HG03135 (cell line): ENCODE measurements around the gene B4GALT1.
A peak's percentile ranks its signal among the peaks of the same experiment; 100 is the strongest.

Experiments
- ATAC-seq: cut with Tn5 transposase; IDR thresholded peaks from one replicate; pipeline ENCODE4 v1.9.1; 2021; ENCODE audit warnings: mild to moderate bottlenecking, moderate library complexity; ENCODE audit not compliant: unreplicated experiment

The B4GALT1 gene

DNA sequence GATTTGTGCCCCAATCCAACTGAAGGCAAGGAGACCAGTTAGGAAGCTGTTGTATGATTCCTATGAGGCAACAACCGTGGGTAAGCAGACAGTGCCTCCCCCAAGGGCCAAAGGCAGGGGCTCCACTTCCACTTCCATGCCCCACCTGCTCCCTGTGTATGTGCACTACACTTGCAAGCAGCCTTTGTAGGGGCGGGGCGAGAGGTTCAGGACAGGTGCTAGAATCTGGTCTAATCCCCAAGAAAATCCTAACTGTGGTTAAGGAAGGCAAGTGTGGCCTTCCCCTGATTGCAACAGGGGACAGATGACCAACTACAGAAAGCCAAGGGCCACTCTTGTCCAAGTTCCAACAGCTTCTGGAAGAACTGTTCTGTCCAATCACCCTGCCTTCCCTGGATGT, 41.7 kb downstream of the B4GALT1 start:
- no peak for ATAC-seq

- peak; percentile 33 for ATAC-seq
These were observed 42.3 kb downstream of the B4GALT1 start for GRCh38 chr9:33124751-33125381.

DNA sequence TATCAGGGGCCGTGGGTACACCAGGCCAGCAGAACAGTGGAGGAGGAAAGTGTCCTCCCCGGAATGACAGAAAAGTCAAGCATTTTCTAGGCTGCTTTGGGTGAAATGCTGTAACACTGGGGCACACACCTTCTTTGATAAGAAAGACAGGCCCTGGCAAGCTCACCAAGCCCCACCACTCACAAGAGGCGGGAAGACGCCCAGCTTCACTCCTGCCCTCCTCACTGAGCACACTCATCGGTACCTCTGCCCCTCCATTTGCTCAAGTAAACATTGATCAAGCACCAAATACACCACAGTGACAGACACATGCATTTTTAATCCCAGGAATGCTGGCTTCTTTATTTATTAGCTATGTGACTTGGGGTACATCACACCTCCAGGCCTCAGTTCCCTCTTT, 43.1 kb downstream of the B4GALT1 start:
- no peak for ATAC-seq

DNA sequence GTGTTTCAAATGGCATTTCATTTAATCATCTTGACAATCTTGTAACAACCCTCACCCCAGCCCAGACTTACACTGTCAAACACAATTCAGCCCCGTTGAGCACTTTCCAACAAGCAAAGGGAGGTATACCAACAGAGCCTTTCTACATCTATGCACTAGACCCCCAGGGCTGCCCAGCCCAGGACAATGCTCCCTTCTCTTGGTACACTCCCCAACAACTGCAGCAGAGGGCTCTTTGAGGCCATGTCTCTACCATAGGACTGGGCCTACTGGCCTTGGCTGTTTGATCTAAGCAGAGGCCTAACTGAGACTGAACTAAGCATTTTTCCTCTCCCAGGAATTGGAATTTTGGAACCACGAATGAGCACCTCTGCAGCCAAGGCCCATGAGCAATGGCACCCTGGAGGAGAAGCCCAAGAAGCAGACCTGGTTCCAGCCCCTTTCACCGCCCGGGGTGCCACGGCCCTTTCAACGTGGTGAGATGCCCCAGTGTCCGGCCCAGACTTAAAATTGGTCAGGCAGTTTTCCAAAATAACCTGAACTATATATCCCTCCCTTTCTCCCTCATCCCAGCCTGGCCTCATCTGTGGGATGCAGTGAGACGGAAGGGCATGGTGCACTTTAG, 43.6 kb downstream of the B4GALT1 start:
- ATAC-seq: no peak

DNA sequence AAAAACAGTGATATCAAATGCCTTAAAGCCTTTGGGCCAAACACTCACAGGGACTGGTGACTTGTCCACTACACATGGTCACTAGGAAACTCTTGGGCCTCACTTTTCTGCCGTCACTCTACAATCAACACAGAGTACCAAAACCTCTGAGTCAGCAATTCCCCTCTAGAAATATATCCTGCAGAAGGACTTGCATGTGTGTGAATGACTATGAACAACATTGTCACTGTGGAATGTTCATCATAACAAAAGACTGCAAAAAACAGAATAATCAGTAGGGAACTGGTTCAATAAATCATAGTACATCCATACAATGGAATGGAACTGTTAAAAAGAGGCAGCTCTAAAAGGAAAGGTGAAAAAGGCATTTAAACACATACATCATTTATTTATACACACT, 46.5 kb downstream of the B4GALT1 start:
- ATAC-seq: no peak

- no peak for ATAC-seq
These were observed 49.3 kb downstream of the B4GALT1 start for GRCh38 chr9:33117796-33118195.

GRCh38 chr9:33117306-33117705, 49.8 kb downstream of the B4GALT1 start:
- no peak for ATAC-seq

GRCh38 chr9:33116860-33117259, 50.3 kb downstream of the B4GALT1 start:
- ATAC-seq: no peak

DNA sequence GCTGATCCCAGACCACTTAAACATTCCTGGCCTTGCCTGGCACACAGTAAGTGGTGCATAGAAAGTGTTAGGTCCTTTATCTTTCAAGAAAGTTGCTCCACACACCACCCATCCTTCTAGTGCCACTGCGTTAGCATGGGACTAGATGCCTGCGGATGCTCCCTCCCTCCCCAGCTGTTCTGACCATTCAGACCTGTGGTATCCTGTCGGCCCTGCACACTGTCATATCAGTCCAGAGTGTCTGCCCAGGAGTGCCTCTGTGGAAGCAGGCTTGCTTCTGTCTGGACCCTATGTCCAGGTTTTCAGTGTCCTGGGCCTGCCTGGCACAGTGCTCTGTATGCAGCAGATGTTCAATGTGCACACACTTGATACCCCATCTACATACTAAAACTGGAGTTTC, 52.4 kb downstream of the B4GALT1 start:
- no peak for ATAC-seq

- ATAC-seq: no peak
These were observed 53.2 kb downstream of the B4GALT1 start for GRCh38 chr9:33113799-33114547.

DNA sequence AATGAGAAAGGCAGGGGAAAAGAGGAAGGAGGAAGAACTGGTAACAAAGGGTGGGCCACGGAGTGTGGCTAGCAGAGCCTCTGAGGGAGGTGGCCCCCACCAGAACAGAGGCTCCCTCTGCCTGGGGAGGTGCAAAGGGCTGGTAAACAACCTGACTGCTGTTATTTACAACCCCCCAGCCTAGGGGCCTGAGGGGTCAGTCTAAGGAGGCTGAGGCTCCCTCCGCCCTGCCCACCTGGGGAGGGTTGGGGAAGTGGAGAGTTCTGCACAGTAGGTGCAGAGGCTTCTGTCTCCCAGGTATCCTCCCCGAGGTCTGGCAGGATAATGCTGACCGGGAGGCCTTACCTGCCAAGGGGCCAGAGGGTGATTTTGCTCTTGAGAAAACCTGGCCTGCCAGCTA, 55.0 kb downstream of the B4GALT1 start:
- ATAC-seq: no peak

DNA sequence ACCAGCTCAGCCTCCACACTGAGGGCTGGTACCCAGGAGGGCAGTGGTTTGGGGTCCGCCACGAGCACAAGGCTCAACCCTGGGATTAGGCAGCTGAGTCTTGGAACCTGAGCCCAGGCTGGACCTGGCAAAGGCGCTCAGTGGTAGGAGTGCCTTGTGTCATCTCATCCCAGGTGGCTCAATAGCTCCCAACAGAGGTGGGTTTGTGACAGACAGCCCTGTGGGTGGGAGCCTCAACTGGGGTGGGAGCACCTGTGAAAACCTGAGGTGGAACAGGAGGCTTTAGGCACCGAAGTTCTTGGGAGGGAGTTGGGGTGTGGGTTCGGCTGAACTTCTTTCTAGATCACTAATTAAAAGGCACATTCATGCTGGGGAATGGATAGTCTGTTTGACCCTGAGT, 55.5 kb downstream of the B4GALT1 start:
- no peak for ATAC-seq

GRCh38 chr9:33110686-33111085, 56.5 kb downstream of the B4GALT1 start:
- ATAC-seq: no peak

DNA sequence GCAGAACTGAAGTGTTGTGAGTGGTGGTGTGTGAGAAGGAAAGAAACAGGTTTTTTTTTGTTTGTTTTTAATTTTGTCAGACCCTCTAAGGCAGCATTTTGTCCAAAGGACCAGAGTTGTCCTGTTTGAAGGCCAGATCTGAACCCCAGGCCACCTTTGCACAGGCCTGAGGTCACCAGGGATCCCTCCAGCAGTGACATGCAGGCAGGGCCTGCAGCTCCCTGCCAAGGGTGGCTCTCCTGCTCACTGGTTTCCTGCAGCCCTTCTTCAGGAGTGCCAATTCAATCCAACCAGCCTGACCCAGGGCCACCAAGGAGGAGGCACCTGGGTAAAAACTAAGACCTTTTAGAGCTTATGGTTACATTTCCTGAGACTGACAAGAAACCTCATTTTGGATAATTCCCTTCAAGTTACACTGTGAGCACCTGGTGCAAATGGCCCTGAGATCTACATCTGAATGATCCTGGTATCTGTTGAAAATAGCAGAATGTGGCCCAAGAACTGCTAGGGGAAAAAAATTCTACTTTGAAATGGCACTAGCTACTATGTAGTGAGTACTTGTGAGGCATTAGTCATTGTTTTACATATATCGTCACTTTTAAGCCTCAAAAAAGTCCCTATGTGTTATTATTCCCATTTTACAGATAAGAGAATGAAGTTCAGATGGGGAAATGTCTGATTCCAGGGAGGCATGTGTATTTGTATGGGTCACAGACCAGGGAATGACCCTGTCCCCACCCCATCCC, 57.1 kb downstream of the B4GALT1 start:
- ATAC-seq: no peak

DNA sequence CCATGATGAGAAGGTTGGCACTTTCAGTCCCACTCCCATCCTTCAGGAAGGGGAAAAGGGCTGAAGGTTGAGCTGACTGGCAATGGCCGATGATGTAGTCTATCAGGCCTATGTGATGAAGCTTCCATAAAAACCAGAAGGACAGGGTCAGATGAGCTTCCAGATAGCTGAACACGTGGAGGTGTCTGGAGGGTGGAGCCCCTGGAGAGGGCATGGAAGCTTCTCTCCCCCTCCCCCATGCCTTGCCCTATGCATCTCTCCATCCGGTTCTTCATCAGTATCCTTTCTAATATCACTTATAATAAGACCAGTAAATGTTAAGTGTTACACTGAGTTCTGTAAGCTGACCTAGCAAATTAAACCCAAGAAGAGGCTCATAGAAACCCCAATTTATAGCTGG, 58.0 kb downstream of the B4GALT1 start:
- no peak for ATAC-seq

GRCh38 chr9:33108472-33108871, 58.7 kb downstream of the B4GALT1 start:
- no peak for ATAC-seq

- ATAC-seq: no peak
These were observed 59.4 kb downstream of the B4GALT1 start for GRCh38 chr9:33107762-33108161.

DNA sequence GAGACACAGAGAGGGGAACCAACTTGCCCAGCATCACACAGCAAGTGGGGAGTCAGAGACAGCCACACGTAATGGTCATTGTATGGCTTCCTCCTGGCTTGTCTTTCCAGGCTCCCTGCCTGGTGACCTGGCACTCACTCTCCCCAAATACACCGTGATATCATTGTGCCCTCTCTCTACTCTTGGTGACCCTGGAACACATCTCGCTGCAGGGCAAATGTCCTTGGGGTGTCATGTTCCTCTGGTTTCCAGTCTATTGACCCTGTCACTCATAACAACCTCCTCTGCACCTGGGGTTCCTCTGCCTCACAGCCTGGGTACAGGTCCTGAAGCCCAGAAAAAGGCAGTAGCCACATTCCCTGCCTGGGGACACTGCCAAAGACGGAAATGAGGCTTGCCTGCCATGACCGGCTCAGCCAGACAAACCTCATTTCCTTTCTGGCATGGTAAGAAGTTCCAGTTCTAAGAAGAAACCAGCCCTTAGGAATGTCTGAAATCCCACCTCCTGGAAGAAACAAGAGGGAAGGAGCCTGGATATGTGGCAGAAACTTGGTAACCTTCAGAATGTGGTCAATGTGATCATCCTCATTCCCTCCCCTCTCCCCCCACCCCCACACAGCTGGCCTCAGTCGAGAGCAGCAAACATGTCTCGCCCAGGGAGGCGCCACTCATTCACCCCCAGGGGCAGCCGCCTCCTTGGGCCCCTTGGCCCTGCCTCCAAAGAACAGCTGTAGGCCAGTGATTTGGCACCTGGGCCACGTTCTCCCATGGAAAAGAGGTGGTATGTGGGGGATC, 60.1 kb downstream of the B4GALT1 start:
- ATAC-seq: no peak

DNA sequence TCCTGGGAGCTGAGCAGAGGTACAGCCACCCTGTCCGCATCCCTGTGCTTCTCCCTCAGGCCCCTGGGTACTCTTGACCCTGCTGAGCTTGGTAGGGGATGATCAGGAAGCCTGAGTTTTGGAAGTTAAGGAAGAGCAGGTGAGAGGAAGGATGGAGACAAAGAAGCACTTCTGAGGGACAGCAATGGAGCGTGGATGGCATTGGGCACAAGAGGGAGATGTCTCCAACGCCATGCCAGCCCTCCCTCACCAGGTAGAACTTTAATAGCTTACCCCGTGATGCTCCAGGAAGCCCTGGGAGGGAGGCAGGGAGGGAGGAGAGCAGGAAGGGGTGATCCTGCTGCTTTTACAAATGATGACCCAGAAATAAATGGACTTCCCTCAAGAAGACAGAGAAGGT, 60.8 kb downstream of the B4GALT1 start:
- ATAC-seq: no peak

DNA sequence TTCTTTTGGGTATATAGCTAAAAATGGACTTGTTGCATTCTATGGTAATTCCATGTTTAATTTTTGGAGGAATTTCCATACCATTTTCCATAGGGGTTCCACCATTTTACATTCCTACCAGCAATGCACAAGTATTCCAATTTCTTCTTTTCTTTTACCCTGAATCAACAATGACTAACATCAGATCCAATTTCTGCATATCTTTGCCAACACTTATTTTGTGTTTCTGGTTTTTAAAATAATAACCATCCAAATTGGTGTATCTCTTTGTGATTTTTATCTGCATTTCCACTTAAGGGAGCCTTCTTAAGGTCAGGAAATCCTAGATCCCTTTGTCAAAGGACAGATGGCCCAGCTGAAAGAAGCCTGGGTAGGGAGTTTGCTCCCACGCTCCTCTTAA, 61.2 kb downstream of the B4GALT1 start:
- no peak for ATAC-seq

GRCh38 chr9:33105504-33105903, 61.6 kb downstream of the B4GALT1 start:
- no peak for ATAC-seq
